Left lung (tissue), 10 donors: Measurements from ENCODE around the gene MPPED1. TPM values are rescaled to one million over a fixed set of nuclear protein-coding genes. Genes with fewer than 3 reads are reported as not detected.

Experiments
- ATAC-seq: fragments of 200-7000 bp; cut with Tn5 transposase; one replicate; pipeline ENCODE4 v1.9.1; 2020; ENCODE audit warnings: moderate library complexity
- DNase-seq, 4 donors: peaks; one replicate each; pipeline ENCODE4 v3.0.0-alpha.2; 2013 to 2020
- H3K27ac ChIP-seq, 2 donors: fragments of 200-600 bp; sonication (generic) in 1 of 2; one replicate each; pipeline versions ENCODE4 v1.5.0 to v1.8.0; 2020 to 2021
- H3K27me3 ChIP-seq, 2 donors: fragments of 200-600 bp; sonication (generic) in 1 of 2; one replicate each; pipeline versions ENCODE4 v1.5.0 to v1.8.0; 2020 to 2021
- H3K36me3 ChIP-seq, 2 donors: fragments of 200-600 bp; sonication (generic) in 1 of 2; one replicate each; pipeline versions ENCODE4 v1.5.0 to v1.8.0; 2020 to 2021
- H3K4me1 ChIP-seq, 2 donors: fragments of 200-600 bp; one replicate each; pipeline ENCODE4 v1.8.0; 2021
- H3K4me3 ChIP-seq, 2 donors: fragments of 200-600 bp; sonication (generic) in 1 of 2; one replicate each; pipeline versions ENCODE4 v1.5.0 to v1.8.0; 2020 to 2021; ENCODE audit warnings: mild to moderate bottlenecking in 1 of 2
- H3K9me3 ChIP-seq, 2 donors: fragments of 200-600 bp; sonication (generic) in 1 of 2; one replicate each; pipeline versions ENCODE4 v1.5.0 to v1.8.0; 2020 to 2021
- intact Hi-C, 2 donors: fragments of 100-400 bp; cut with DNase I; formaldehyde crosslinking; loops; one replicate each; pipeline versions ENCODE4 v1.11.2 to v1.14.2; 2022
- polyA plus RNA-seq, 6 donors: library from polyadenylated mRNA; unstranded; fragments of 120-200 nt; gene quantifications; one replicate each; pipeline ENCODE4 v1.2.1, GENCODE V29; 2013; ENCODE audit not compliant: insufficient read length in 6 of 6
- total RNA-seq, 2 donors: library from RNA; stranded (reverse); fragmentation: NEBNext Ultra II Directional; extraction: Animal tissue kit (Norgen Biotek cat#: 25700); gene quantifications; one replicate each; pipeline ENCODE4 v1.2.1, GENCODE V29; 2021
- TF ChIP-seq, protein P1 (sequence below), 2 donors: fragments of 200-600 bp; sonication (generic) in 1 of 2; IDR thresholded peaks; one replicate each; pipeline versions ENCODE4 v1.5.0 to v1.8.0; 2021; ENCODE audit warnings: antibody characterized with exemption in 2 of 2
- donor health status: DM: no; HTN: yes; CAD: no.
- donor health status: DM: no; HTN: no; CAD: no.

The MPPED1 gene
- total and polyA plus RNA-seq, 8 donors, result 0.37 to 0.67 (median 0.52) TPM; not detected in 2

DNA sequence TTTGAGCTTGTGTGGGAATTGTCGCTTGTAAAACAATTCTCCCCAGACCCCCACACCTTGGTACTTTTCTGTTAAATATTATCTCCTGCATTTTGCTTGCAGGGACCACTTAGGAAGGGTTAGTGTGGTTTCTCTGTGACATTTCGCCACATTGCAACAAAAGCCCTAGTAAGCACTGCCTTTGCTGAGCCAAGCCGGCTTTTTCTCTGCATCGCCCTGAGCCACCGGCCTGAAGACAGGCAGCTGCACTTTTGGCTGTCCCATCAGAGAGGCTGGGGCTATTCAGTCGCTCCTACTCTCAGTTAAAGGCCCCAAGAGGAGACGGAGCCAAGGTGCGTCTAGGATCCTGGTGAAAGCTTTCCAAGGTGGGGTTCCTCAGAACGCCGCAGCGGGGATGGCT is 5.7 kb downstream of the MPPED1 start:
- no peak overlapping the region for H3K4me3 ChIP-seq
- TF ChIP-seq, protein P1, sequence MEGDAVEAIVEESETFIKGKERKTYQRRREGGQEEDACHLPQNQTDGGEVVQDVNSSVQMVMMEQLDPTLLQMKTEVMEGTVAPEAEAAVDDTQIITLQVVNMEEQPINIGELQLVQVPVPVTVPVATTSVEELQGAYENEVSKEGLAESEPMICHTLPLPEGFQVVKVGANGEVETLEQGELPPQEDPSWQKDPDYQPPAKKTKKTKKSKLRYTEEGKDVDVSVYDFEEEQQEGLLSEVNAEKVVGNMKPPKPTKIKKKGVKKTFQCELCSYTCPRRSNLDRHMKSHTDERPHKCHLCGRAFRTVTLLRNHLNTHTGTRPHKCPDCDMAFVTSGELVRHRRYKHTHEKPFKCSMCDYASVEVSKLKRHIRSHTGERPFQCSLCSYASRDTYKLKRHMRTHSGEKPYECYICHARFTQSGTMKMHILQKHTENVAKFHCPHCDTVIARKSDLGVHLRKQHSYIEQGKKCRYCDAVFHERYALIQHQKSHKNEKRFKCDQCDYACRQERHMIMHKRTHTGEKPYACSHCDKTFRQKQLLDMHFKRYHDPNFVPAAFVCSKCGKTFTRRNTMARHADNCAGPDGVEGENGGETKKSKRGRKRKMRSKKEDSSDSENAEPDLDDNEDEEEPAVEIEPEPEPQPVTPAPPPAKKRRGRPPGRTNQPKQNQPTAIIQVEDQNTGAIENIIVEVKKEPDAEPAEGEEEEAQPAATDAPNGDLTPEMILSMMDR (IDR thresholded peaks at IDR 0.05), result no peak
- H3K9me3 ChIP-seq, result no peaks in the 10 kb centered on the region
- ATAC-seq, result no peak
- no peaks in the 10 kb centered on the region for H3K36me3 ChIP-seq
- no peak for DNase-seq
- no peaks in the 10 kb centered on the region for H3K4me1 ChIP-seq
- no peak overlapping the region for H3K27ac ChIP-seq
- intact Hi-C loops, result no loop called here
- H3K27me3 ChIP-seq, result peaks cover 24 to 96% of the 10 kb centered on the region in 2 donors

DNA sequence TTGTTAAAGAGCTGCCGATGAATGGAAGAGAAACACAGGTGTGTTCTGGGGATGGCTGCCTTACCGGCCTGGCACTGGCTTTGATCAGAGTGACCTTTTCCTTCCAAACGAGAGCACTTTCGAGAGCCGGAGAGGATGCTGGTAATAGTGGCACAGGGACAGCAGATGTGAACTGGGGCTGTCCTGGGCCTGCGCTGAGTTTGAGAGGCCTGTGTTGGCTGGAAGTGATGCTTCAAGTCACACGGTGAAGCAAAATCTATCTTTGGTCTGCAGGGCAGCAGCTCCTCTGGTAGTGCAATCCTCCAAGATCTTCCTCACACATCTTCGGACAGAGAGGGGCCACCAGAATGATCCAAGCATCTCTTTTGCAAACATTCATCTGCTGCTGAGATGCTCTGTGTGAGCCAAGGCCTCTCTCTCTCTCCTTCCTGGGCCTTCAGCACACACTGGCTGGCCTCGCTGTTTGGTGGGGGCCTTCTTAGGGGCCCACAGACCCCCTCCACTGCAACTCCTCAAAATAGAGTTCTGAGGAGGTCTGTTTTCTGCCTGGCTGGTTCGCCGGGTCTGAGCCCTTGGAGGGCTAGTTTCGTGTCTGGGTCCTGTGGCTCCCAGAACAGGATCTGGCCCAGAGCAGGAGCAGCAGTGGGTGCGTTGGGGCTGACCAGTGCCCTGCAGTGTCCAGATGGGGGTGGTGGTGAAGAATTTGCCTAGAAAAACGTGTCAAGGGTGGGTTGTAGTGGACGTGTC is 6.4 kb downstream of the MPPED1 start:
- Histone ChIP-seq H3K36me3 (no peaks in the 10 kb centered on the region), H3K27ac (no peak overlapping the region), H3K9me3 (no peaks in the 10 kb centered on the region), H3K4me3 (no peak overlapping the region), H3K4me1 (no peaks in the 10 kb centered on the region), H3K27me3 (peaks cover 17 to 96% of the 10 kb centered on the region in 2 donors)
- intact Hi-C loops, result no loop called here
- DNase-seq (no peak), ATAC-seq (no peak)
- TF ChIP-seq, protein P1 (IDR thresholded peaks at IDR 0.05), result no peak

DNA sequence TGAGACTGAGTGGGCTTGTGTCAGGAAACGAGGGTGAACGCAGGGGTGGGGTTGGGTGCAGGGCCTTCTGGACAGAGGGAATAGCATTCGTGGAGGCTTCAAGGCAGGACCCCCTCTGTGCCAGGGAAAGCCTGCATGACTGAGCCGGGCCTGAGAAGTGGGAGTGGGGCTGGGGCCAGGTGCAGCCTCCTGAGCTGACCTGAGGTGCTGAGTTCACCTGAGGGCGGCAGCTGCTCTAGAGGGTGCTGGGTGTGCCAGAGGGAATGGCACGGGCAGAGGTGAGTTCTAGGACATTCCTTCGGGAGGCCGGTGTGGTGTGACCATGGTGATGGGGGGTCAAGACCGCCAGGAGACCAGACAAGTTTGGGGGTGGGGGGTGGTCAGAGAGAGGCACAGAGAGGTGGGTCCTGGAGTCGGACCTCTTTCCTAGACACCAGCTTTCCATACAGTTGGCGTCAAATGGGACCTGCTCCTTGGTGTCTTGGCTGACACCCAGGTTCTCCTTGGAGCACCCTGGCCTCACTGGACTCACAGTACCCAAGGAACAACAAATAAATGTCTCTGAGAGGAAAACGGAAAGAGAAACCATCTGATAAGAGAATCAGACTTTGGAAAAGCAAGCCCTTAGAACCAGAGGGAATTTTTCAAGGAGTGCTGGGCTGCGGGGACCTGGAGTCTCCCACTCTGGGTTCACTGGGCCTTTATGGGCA is 7.7 kb downstream of the MPPED1 start:
- H3K4me1 ChIP-seq, result no peaks in the 10 kb centered on the region
- TF ChIP-seq, protein P1 (IDR thresholded peaks at IDR 0.05), result no peak
- intact Hi-C loops, result no loop called here
- ATAC-seq (no peak), DNase-seq (no peak)
- H3K27ac ChIP-seq, result no peak overlapping the region
- peaks cover 4 to 88% of the 10 kb centered on the region in 2 donors for H3K27me3 ChIP-seq
- no peaks in the 10 kb centered on the region for H3K9me3 ChIP-seq
- H3K36me3 ChIP-seq, result no peaks in the 10 kb centered on the region
- H3K4me3 ChIP-seq, result no peak overlapping the region

DNA sequence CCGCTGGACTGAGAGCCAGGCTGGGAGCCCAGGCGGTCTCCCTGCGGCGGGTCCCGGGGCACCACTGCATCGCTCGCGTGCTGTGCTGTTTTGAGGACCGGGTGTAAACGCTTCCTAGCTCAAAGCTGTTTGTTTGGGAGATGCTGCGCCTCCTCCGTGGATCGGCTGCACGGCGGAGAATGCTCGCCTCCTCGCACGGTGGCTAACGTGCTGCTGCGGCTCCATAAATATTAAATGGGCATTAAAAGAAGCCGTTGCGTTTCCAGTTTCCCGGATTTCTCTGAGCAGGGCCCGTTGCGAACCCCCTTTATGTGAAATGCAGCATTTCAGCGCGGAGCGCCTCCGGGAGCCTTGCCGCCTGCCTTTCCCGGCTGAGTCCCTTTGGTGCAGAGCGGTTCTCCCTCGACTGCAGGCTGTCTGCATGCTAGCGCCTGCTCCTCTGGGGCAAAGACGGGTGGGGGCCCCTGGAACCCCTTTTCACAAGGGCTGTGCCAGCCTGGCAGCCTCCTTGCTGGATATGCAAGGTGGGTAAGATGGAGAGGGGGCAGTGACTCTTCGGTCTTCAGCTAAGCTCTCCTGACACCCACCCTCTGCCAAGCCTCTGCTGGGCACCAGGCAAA is 9.3 kb downstream of the MPPED1 start:
- TF ChIP-seq, protein P1 (IDR thresholded peaks at IDR 0.05), result no peak

More for the DNA sequence above, 9.3 kb downstream of the MPPED1 start:
- ATAC-seq (no peak), DNase-seq (no peak)
- no peaks in the 10 kb centered on the region for H3K9me3 ChIP-seq
- no peaks in the 10 kb centered on the region for H3K4me1 ChIP-seq
- intact Hi-C loops, result no loop called here
- no peak overlapping the region for H3K27ac ChIP-seq
- H3K27me3 ChIP-seq, result peaks cover 0 to 88% of the 10 kb centered on the region in 2 donors
- H3K36me3 ChIP-seq, result no peaks in the 10 kb centered on the region
- H3K4me3 ChIP-seq, result no peak overlapping the region
